Spleen (tissue), 13 donors: ENCODE measurements around the gene C8G. TPM values are rescaled to one million over a fixed set of nuclear protein-coding genes. Genes with fewer than 3 reads are reported as not detected.
A peak's percentile ranks its signal among the peaks of the same experiment; 100 is the strongest.

Experiments used
- DNase-seq: peaks from one replicate; pipeline ENCODE4 v3.0.0-alpha.2; 2020
- H3K27ac ChIP-seq, 8 donors: fragments of 200-600 bp; sonication (generic) in 7 of 8; 1 replicate in 4 of 8; 2 replicates in 4 of 8; pipeline versions ENCODE4 v1.5.0 to v1.8.0; 2016 to 2021; ENCODE audit warnings: inconsistent platforms in 4 of 8, mild to moderate bottlenecking in 4 of 8, moderate library complexity in 1 of 8
- H3K27me3 ChIP-seq, 7 donors: fragments of 200-600 bp; sonication (generic) in 6 of 7; replicated peaks in 1 of 7; 1 replicate in 4 of 7; 2 replicates in 3 of 7; pipeline versions ENCODE4 v1.5.0 to v1.8.0; 2016 to 2021; ENCODE audit warnings: inconsistent platforms in 3 of 7, mild to moderate bottlenecking in 1 of 7
- H3K36me3 ChIP-seq, 6 donors: fragments of 200-600 bp; sonication (generic) in 5 of 6; 1 replicate in 4 of 6; 2 replicates in 2 of 6; pipeline versions ENCODE4 v1.5.0 to v1.8.0; 2016 to 2021; ENCODE audit warnings: inconsistent platforms in 2 of 6
- H3K4me1 ChIP-seq, 6 donors: fragments of 200-600 bp; sonication (generic) in 5 of 6; 1 replicate in 3 of 6; 2 replicates in 3 of 6; pipeline versions ENCODE4 v1.5.0 to v1.8.0; 2016 to 2021; ENCODE audit warnings: inconsistent platforms in 3 of 6
- H3K4me3 ChIP-seq, 8 donors: fragments of 200-600 bp; sonication (generic) in 7 of 8; 1 replicate in 4 of 8; 2 replicates in 4 of 8; pipeline versions ENCODE4 v1.5.0 to v1.8.0; 2016 to 2021; ENCODE audit warnings: inconsistent platforms in 4 of 8, mild to moderate bottlenecking in 4 of 8, moderate library complexity in 2 of 8
- H3K9me3 ChIP-seq, 8 donors: fragments of 200-600 bp; sonication (generic) in 7 of 8; 1 replicate in 4 of 8; 2 replicates in 4 of 8; pipeline versions ENCODE4 v1.5.0 to v1.8.0; 2016 to 2021; ENCODE audit warnings: inconsistent platforms in 4 of 8
- CTCF ChIP-seq, 11 experiments: fragments of 200-600 bp in 7 of 11; fragments of 450-650 bp in 4 of 11; sonication (generic) in 4 of 11; IDR thresholded peaks in 8 of 11; conservative IDR thresholded peaks in 3 of 11; 1 replicate in 7 of 11; 2 replicates in 4 of 11; pipeline versions ENCODE4 v1.4.0 to v1.8.0; 2016 to 2021; ENCODE audit warnings: antibody characterized with exemption in 11 of 11, inconsistent platforms in 4 of 11, mild to moderate bottlenecking in 1 of 11
- POLR2A ChIP-seq, 3 donors: fragments of 450-650 bp; IDR thresholded peaks; one replicate each; pipeline ENCODE4 v1.5.1; 2017; ENCODE audit warnings: antibody characterized with exemption in 3 of 3, mild to moderate bottlenecking in 1 of 3
- POLR2AphosphoS5 ChIP-seq, 3 donors: sonication (generic); formaldehyde crosslinking; IDR thresholded peaks; one replicate each; pipeline ENCODE4 v1.5.1; 2017; ENCODE audit warnings: antibody characterized with exemption in 3 of 3
- WGBS, 5 donors: extraction: QIAGEN DNeasy Blood & Tissue Kit in 3 of 5; methylation state at CpG; one replicate each; pipeline versions ENCODE4 v1.1.5 to v1.1.7; 2013 to 2018; 5-methylcytosine and 5-hydroxymethylcytosine counted together
- intact Hi-C: fragments of 100-400 bp; cut with DNase I; formaldehyde crosslinking; loops from one replicate; pipeline ENCODE4 v1.15.0; 2023; ENCODE audit warnings: low total_unique reads
- long read RNA-seq, 2 donors: transcript quantifications; one replicate each; lab custom pipeline, GENCODE V29; 2026
- polyA plus RNA-seq, 3 donors: library from polyadenylated mRNA; stranded (reverse); fragments of 200-250 nt; gene quantifications; one replicate each; pipeline ENCODE4 v1.2.1, GENCODE V29; 2013
- total RNA-seq, 7 donors: library from RNA; depleted of rRNA in 3 of 7; stranded (reverse); fragments of >200 nt in 3 of 7; fragmentation: NEBNext Ultra II Directional in 4 of 7; extraction: Animal tissue kit (Norgen Biotek cat#: 25700) in 4 of 7; gene quantifications; one replicate each; pipeline versions ENCODE4 v1.1.0 to v1.2.1, GENCODE V29; 2016 to 2021
- donor health status: healthy with polysubstance abuse.
- donor health status: DM: no; HTN: no; CAD: no; lungs with moderate emphysema.
- donor health status: DM: no; HTN: no; CAD: no.
- donor health status: Bipolar disorder and iron deficiency.
- donor health status: healthy.
- donor health status: DM: no; HTN: no; CAD: no.
- donor health status: DM: yes; HTN: yes; CAD: no.

The C8G gene
- total RNA-seq (1 to 10 TPM in 6 of 7 donors, not detected in 1; 2.3 to 7.4 (median 3.8) TPM), polyA plus RNA-seq (1 to 10 TPM; 3.2 to 4.3 (median 3.7) TPM)
- long read RNA-seq, donor 1, partial matches to known transcripts: 0 of 1 reads
- long read RNA-seq, donor 1, other reads (novel, unspliced or antisense): 0 of 1 reads
- long read RNA-seq, donor 2: 0 reads

- Histone ChIP-seq H3K27ac (peak within 1 kb of the TSS; percentile 85 to 97 (median 95)), H3K9me3 (no peaks in the 10 kb centered on the region), H3K4me3 (peak within 1 kb of the TSS; percentile 72 to 93 (median 86)), H3K27me3 (no peaks in the 10 kb centered on the region), H3K4me1 (peaks cover 26 to 94% (median 74%) of the 10 kb centered on the region in 6 donors), H3K36me3 (peaks cover 7 to 37% (median 34%) of the 10 kb centered on the region in 6 donors)
- peak; percentile 98 to 100 (median 100) for TF ChIP-seq CTCF (IDR thresholded peaks at IDR 0.05 in 8 of 11, conservative IDR thresholded peaks at IDR 0.05 in 3 of 11)
- TF ChIP-seq POLR2A (IDR thresholded peaks at IDR 0.05): peak in 2 of 3 donors; percentile 6 to 72
- TF ChIP-seq POLR2AphosphoS5 (IDR thresholded peaks at IDR 0.05): peak; percentile 79 to 87 (median 87)
- 4 to 14% (median 6%) methylated on average over 19 to 74 of the region's 74 CpGs for WGBS, 5 donors
- intact Hi-C loops: loop anchor here (10.0 kb wide), 3 partner anchors 60 to 100 kb away; partner anchors contain the start of genes AJM1, FUT7, PHPT1 and TRAF2
- DNase-seq: peak; percentile 100
Observed at GRCh38 chr9:136944519-136945332, at the start of gene C8G, which contains the start of gene FBXW5. C8G (plus strand) TSS chr9:136945243; CDS start chr9:136945321, 78 bp downstream. FBXW5 (minus strand) TSS chr9:136944738; CDS start chr9:136944083, 655 bp downstream.

- Histone ChIP-seq H3K27me3 (no peaks in the 10 kb centered on the region), H3K4me3 (no peak overlapping the region), H3K9me3 (no peaks in the 10 kb centered on the region), H3K4me1 (peaks cover 5 to 84% (median 22%) of the 10 kb centered on the region in 6 donors), H3K27ac (no peak overlapping the region), H3K36me3 (peaks cover 0 to 82% (median 32%) of the 10 kb centered on the region in 6 donors)
- intact Hi-C loops: no loop called here
- WGBS, 5 donors: 84 to 87% (median 85%) methylated on average over 7 to 11 of the region's 11 CpGs
- no peak for DNase-seq
- peak in 1 of 3 donors; percentile 16 for TF ChIP-seq POLR2AphosphoS5 (IDR thresholded peaks at IDR 0.05)
- no peak for TF ChIP-seq POLR2A (IDR thresholded peaks at IDR 0.05)
- TF ChIP-seq CTCF (IDR thresholded peaks at IDR 0.05 in 8 of 11, conservative IDR thresholded peaks at IDR 0.05 in 3 of 11): no peak
Observed at GRCh38 chr9:136896027-136896426, 49.0 kb upstream of the C8G start.

GRCh38 chr9:136898483-136899100 lies 46.5 kb upstream of the C8G start:
- 95 to 97% (median 96%) methylated on average over 16 to 21 of the region's 21 CpGs for WGBS, 5 donors
- Histone ChIP-seq H3K4me3 (no peak overlapping the region), H3K27ac (peak overlapping the region in 3 of 8 donors; percentile 5 to 87 (median 58)), H3K36me3 (peaks cover 0 to 86% (median 32%) of the 10 kb centered on the region in 6 donors), H3K9me3 (no peaks in the 10 kb centered on the region), H3K4me1 (peaks cover 30 to 85% (median 46%) of the 10 kb centered on the region in 6 donors), H3K27me3 (no peaks in the 10 kb centered on the region)
- no peak for DNase-seq
- intact Hi-C loops: no loop called here
- TF ChIP-seq POLR2AphosphoS5 (IDR thresholded peaks at IDR 0.05): no peak
- TF ChIP-seq CTCF (IDR thresholded peaks at IDR 0.05 in 8 of 11, conservative IDR thresholded peaks at IDR 0.05 in 3 of 11): no peak
- no peak for TF ChIP-seq POLR2A (IDR thresholded peaks at IDR 0.05)
